ENCODE data around the gene SLC7A6. TPM values are rescaled to one million over a fixed set of nuclear protein-coding genes. Genes with fewer than 3 reads are reported as not detected.

Gene SLC7A6
- polyA plus RNA-seq, 2 of the 4 experiments (the other 2 are of a cell fraction): 31.1 to 32.9 TPM

DNA sequence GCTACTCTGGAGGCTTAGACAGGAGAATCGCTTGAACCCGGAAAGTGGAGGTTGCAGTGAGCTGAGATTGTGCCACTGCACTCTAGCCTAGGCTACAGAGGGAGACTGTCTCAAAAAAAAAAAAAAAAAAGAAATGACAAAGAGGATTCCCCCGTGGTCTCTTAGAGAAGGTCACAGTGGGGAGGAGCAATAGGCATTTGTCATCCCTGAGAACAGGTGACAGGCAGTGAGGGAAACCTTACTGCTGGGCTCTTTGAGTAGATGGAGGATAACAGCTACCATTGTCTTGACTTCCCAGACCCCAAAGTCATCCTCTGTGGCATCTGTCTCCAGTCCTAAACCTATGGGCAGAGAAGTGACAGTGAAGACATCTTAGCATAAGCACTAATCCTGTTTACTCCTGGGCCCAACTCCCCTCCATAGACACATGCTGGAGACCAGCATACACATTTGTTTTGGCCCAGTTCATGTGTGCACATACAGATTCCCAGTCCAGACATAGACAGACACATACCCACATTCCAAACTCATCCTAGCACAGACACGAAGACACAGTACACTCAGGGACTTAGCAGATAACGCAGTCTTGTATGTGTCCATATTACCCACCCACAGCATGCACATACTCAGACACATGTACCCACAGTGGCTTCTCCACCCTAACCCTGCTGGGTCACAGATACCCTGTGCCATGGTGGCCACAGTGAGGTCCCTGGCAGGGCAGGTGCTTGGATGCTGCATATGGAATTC lies 31.1 kb upstream of the SLC7A6 start:
- DNase-seq (ENCODE audit: low read depth in 1 of 2, low spot score in 1 of 2): no peak
- H3K4me2 ChIP-seq: no peak overlapping the region
- TF ChIP-seq CBX2 (IDR thresholded peaks at IDR 0.05; ENCODE audit: borderline replicate concordance, low read depth) (no peak), NR3C1 (IDR thresholded peaks at IDR 0.05) (no peak), HOXB13 (CRISPR knock-in tag; IDR thresholded peaks at IDR 0.05; ENCODE audit: low read depth) (no peak), HDAC2 (IDR thresholded peaks at IDR 0.05) (no peak), GATA3 (IDR thresholded peaks at IDR 0.05; ENCODE audit: borderline replicate concordance) (no peak), NPAS2 (CRISPR knock-in tag; IDR thresholded peaks at IDR 0.05; ENCODE audit: borderline replicate concordance) (no peak), POLR2AphosphoS2 (conservative IDR thresholded peaks at IDR 0.05; ENCODE audit: low read length) (no peak), TFCP2L1 (CRISPR knock-in tag; IDR thresholded peaks at IDR 0.05) (no peak)
- H3K4me3 ChIP-seq: no peak overlapping the region
- 86% methylated on average over 5 of the region's 5 CpGs for WGBS (ENCODE audit: missing lambda C conversion rate)
- ChIA-PET POLR2A (no interaction called here), CTCF (interaction anchor here (0.5 to 1.5 kb wide), 3 partner anchors 157 to 825 kb away, joined by 3 to 4 read pairs (median 3); no protein-coding TSS in a partner anchor)
- no peak for FAIRE-seq
- no peaks in the 10 kb centered on the region for H3K9me3 ChIP-seq
- no peak overlapping the region for H3K27ac ChIP-seq
- ATAC-seq: no peak
- H3K4me1 ChIP-seq: peaks cover 15% of the 10 kb centered on the region

DNA sequence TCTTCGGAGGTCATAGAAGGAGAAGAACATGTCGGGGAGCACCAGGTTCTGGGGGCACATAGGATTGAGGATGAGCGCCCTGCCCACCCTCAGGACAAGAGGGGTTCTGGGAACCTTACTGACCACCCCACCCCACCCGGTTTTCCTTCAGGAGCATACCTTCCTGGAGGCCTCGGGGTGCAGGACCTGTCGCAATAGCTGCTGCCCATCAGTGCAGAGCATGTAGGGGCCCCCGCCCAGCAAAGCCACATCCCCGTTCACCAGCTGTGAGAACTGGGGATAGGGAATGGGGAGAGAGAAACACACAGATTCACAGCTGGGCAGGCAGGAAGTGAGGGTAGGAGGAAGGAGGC lies 30.5 kb upstream of the SLC7A6 start:
- CTCF ChIA-PET: interaction anchor here (0.5 to 1.5 kb wide), 3 partner anchors 9 to 242 kb away, joined by 3 to 4 read pairs (median 4); no protein-coding TSS in a partner anchor
- FAIRE-seq: no peak
- Histone ChIP-seq H3K4me2 (no peak overlapping the region), H3K9me3 (no peaks in the 10 kb centered on the region), H3K4me1 (peaks cover 15% of the 10 kb centered on the region), H3K4me3 (no peak overlapping the region), H3K27ac (no peak overlapping the region)
- DNase-seq (ENCODE audit: low read depth in 1 of 2, low spot score in 1 of 2): no peak
- POLR2A ChIA-PET: no interaction called here
- ATAC-seq: no peak
- TF ChIP-seq CHD2 (IDR thresholded peaks at IDR 0.05; ENCODE audit: low read length, partially characterized antibody) (no peak), CEBPB (IDR thresholded peaks at IDR 0.05) (0 out of 4 replicates have a peak, but pooled peaks of 1 of the 2 experiments have one; percentile 34)
- WGBS (ENCODE audit: missing lambda C conversion rate): 84% methylated on average over 8 of the region's 8 CpGs

DNA sequence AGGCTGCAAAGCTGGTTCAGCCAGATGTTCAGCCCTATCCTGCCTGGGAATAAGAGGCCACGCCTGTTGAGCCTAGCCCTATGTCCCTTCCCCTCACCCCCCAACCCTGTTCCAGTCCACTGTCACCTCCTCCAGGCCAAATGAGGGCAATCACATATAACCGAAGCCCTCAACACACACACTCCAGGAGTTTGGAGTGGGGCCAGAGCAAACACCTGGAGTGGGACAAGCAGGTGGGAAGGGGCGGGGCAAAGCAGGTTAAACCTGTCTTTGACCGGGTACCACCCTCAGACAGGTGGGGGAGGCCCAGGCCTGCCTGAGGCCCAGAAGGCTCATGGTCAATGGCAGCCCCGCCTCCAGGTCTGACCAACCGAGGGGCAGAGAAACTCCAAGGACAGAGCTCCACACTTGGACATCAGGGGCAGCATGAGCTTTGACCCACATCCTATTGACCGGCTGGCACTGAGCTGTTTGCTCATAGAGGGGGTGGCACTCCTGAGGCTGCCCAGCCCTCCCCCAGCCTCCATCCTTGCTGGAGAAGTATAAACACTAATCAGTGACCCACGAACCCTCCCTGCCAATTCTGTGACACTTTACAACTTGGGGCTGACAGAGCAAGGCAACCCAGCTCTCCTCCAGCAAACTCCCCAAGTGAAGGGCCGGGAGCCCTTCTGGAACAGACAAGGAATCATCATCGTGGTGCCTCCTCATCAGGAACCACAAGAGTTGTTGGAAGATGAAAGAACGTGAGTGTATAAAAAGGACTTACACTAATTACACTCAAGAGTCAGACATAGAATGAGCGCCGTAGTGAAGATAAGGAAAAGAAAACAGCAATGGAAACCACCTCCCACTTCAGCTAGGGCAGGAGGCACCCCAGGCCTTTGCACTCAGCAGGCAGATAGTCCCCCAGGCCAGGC lies 29.9 kb upstream of the SLC7A6 start:
- 71% methylated on average over 13 of the region's 13 CpGs for WGBS (ENCODE audit: missing lambda C conversion rate)
- no peak for FAIRE-seq
- TF ChIP-seq RAD21 (conservative IDR thresholded peaks at IDR 0.05 in 1 of 2, IDR thresholded peaks at IDR 0.05 in 1 of 2): no peak
- TF ChIP-seq, protein P1, sequence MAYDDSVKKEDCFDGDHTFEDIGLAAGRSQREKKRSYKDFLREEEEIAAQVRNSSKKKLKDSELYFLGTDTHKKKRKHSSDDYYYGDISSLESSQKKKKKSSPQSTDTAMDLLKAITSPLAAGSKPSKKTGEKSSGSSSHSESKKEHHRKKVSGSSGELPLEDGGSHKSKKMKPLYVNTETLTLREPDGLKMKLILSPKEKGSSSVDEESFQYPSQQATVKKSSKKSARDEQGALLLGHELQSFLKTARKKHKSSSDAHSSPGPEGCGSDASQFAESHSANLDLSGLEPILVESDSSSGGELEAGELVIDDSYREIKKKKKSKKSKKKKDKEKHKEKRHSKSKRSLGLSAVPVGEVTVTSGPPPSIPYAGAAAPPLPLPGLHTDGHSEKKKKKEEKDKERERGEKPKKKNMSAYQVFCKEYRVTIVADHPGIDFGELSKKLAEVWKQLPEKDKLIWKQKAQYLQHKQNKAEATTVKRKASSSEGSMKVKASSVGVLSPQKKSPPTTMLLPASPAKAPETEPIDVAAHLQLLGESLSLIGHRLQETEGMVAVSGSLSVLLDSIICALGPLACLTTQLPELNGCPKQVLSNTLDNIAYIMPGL (CRISPR knock-in tag; IDR thresholded peaks at IDR 0.05; ENCODE audit: borderline replicate concordance): no peak
- TF ChIP-seq KDM1A (IDR thresholded peaks at IDR 0.05; ENCODE audit: low read depth): no peak
- TF ChIP-seq NFE2L2 (conservative IDR thresholded peaks at IDR 0.05; ENCODE audit: low read length): no peak
- TF ChIP-seq, protein P2, sequence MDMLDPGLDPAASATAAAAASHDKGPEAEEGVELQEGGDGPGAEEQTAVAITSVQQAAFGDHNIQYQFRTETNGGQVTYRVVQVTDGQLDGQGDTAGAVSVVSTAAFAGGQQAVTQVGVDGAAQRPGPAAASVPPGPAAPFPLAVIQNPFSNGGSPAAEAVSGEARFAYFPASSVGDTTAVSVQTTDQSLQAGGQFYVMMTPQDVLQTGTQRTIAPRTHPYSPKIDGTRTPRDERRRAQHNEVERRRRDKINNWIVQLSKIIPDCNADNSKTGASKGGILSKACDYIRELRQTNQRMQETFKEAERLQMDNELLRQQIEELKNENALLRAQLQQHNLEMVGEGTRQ (IDR thresholded peaks at IDR 0.05): no peak
- TF ChIP-seq, protein P3, sequence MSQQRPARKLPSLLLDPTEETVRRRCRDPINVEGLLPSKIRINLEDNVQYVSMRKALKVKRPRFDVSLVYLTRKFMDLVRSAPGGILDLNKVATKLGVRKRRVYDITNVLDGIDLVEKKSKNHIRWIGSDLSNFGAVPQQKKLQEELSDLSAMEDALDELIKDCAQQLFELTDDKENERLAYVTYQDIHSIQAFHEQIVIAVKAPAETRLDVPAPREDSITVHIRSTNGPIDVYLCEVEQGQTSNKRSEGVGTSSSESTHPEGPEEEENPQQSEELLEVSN (IDR thresholded peaks at IDR 0.05; ENCODE audit: borderline replicate concordance, low read depth): no peak
- CTCF ChIA-PET: interaction anchor here (0.5 to 1.5 kb wide), 5 partner anchors 8 to 1167 kb away, joined by 3 to 4 read pairs (median 4); no protein-coding TSS in a partner anchor
- 0 out of 6 replicates have a peak overlapping the region, but pooled peaks of 1 of the 2 experiments have one; percentile 6 for H3K27ac ChIP-seq
- H3K9me3 ChIP-seq: no peaks in the 10 kb centered on the region
- H3K4me3 ChIP-seq: no peak overlapping the region
- H3K4me1 ChIP-seq: peaks cover 15% of the 10 kb centered on the region
- H3K4me2 ChIP-seq: no peak overlapping the region
- no peak for ATAC-seq
- POLR2A ChIA-PET: no interaction called here
- no peak for DNase-seq (ENCODE audit: low read depth in 1 of 2, low spot score in 1 of 2)
